CD4-positive, alpha-beta memory T cell (primary cell): ENCODE data around the gene HES6. TPM values are rescaled to one million over a fixed set of nuclear protein-coding genes. Genes with fewer than 3 reads are reported as not detected.

Source experiments
- CTCF ChIA-PET: fragments of 350-600 bp; sonication (Branson Sonifier 250); formaldehyde crosslinking; loops from one replicate; lab custom pipeline; 2021; ENCODE audit warnings: inconsistent platforms; ENCODE audit not compliant: partially characterized antibody; lab: Charles Lee
- POLR2A ChIA-PET: fragments of 350-600 bp; sonication (Branson Sonifier 250); formaldehyde crosslinking; loops from one replicate; lab custom pipeline; 2021; ENCODE audit not compliant: partially characterized antibody; lab: Charles Lee
- DNase-seq, 5 donors: peaks; one replicate each; pipeline versions ENCODE4 v3.0.0 to v3.0.0-alpha.2; 2020 to 2022; ENCODE audit warnings: mixed read lengths in 1 of 5
- H3K27ac ChIP-seq: one replicate; pipeline ENCODE4 v1.7.0; 2013; ENCODE audit warnings: low read depth, low read length
- H3K27me3 ChIP-seq: 2 replicates; pipeline ENCODE4 v1.7.0; 2013; ENCODE audit warnings: mild to moderate bottlenecking, low read length, moderate library complexity; ENCODE audit not compliant: insufficient read depth
- H3K36me3 ChIP-seq: 2 replicates; pipeline ENCODE4 v1.7.0; 2013; ENCODE audit warnings: mild to moderate bottlenecking, low read length, moderate library complexity; ENCODE audit not compliant: insufficient read depth
- H3K4me1 ChIP-seq: 2 replicates; pipeline ENCODE4 v1.7.0; 2013; ENCODE audit warnings: mild to moderate bottlenecking, low read length, moderate library complexity; ENCODE audit not compliant: insufficient read depth
- H3K4me3 ChIP-seq, 2 donors: one replicate each; pipeline ENCODE4 v1.7.0; 2013; ENCODE audit warnings: low read length in 2 of 2, mild to moderate bottlenecking in 1 of 2
- H3K9me3 ChIP-seq, 2 donors: one replicate each; pipeline ENCODE4 v1.7.0; 2013; ENCODE audit warnings: low read length in 2 of 2, control low read depth in 1 of 2; ENCODE audit not compliant: control insufficient read depth in 1 of 2
- H3K27ac Mint-ChIP-seq, 7 donors: one replicate each; pipeline ENCODE4 v1.8.0; 2020 to 2021; ENCODE audit warnings: mixed read lengths in 7 of 7, mild to moderate bottlenecking in 6 of 7, inconsistent platforms in 3 of 7, moderate library complexity in 3 of 7
- H3K27me3 Mint-ChIP-seq, 2 donors: one replicate each; pipeline ENCODE4 v1.8.0; 2020 to 2021; ENCODE audit warnings: mixed read lengths in 2 of 2
- H3K36me3 Mint-ChIP-seq, 2 donors: one replicate each; pipeline ENCODE4 v1.8.0; 2020 to 2021; ENCODE audit warnings: mixed read lengths in 2 of 2, inconsistent platforms in 1 of 2, mild to moderate bottlenecking in 1 of 2
- H3K4me1 Mint-ChIP-seq, 4 donors: one replicate each; pipeline ENCODE4 v1.8.0; 2020 to 2021; ENCODE audit warnings: mixed read lengths in 4 of 4, mild to moderate bottlenecking in 1 of 4
- H3K4me3 Mint-ChIP-seq, 8 donors: one replicate each; pipeline ENCODE4 v1.8.0; 2020 to 2021; ENCODE audit warnings: mixed read lengths in 8 of 8, mild to moderate bottlenecking in 7 of 8, moderate library complexity in 6 of 8, inconsistent platforms in 3 of 8
- H3K9me3 Mint-ChIP-seq, 8 donors: one replicate each; pipeline ENCODE4 v1.8.0; 2020 to 2021; ENCODE audit warnings: mixed read lengths in 8 of 8, mild to moderate bottlenecking in 5 of 8, inconsistent platforms in 3 of 8, moderate library complexity in 1 of 8
- intact Hi-C: fragments of 100-400 bp; cut with micrococcal nuclease; formaldehyde crosslinking; loops from one replicate; pipeline ENCODE4 v1.15.1; 2023
- polyA plus RNA-seq, 2 donors: library from polyadenylated mRNA; unstranded; fragments of 300-500 nt; fragmentation: Illumina TruSeq; gene quantifications; one replicate each; pipeline ENCODE4 v1.2.3, GENCODE V29; 2021
- total RNA-seq, 2 experiments: library from RNA; stranded (reverse); gene quantifications; one replicate each; pipeline ENCODE4 v1.2.3, GENCODE V29; 2021

Gene HES6
- total RNA-seq: 1 to 10 TPM in 1 of 2 experiments, under 1 TPM in 1; 0.67 to 2.1 TPM
- 1 to 10 TPM in 1 of 2 donors, under 1 TPM in 1; 0.99 to 4.9 TPM for polyA plus RNA-seq

DNA sequence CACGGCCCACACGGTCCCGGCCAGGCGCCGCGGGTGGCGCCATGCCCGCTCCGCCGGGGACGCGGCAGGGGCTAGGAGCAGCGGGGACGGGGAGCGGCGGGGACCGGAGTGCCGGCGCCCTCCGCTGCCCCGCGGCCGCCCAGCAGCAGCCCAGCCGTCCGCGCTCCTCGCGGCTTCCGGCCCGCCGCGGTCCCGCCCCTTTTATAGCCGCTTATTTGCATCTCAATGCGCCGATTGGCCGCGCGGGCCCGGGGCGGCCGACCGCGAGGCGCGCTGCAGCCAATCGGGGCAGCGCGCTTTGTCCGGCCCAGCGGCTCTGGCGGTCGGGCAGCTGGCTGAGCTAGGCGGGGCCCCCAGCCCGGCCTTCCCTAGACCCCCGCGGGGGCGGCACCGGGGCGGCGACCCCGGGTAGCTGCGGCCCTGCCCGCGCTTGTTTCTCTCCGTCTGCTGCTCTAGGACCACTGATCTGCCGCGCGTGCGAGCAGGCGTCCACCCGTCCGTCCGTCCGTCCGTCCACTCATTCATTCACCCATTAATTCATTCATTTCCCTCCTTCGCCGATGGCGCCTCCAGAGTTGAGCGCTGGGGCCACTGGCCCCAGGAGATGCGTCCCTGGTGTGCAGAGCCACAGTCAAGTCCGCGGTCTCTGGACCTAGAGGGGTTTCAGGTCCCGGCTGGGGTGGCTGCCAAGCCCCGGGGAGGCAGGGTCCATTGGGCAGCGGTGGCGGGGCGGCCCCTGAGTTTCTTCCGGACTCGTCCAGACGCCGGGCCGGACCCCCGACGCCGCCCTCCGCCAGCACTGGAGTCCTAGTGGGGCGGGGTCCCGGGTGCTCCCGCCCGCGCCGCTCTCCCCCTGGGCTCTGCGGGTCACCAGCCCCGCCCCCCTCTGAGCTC is at the start of gene HES6:
Gene HES6 (minus strand): TSS at position 176 of the 894 bp plus-strand sequence. CDS start 133 bp downstream, at position 43.
- Histone ChIP-seq H3K4me1 (peaks cover 12% of the 10 kb centered on the region), H3K27me3 (peaks cover 8% of the 10 kb centered on the region), H3K4me3 (peak within 1 kb of the TSS in 1 of 2 donors; percentile 52), H3K9me3 (no peaks in the 10 kb centered on the region), H3K36me3 (no peaks in the 10 kb centered on the region), H3K27ac (no peak within 1 kb of the TSS)
- intact Hi-C loops: loop anchor here (2.0 kb wide), 2 partner anchors 37 to 49 kb away; partner anchors contain the start of genes ILKAP and PER2
- Mint-ChIP-seq H3K27ac (peak within 1 kb of the TSS in 6 of 7 donors; percentile 25 to 91 (median 90)), H3K4me3 (peak within 1 kb of the TSS; percentile 87 to 98 (median 91)), H3K36me3 (peaks cover 2 to 5% of the 10 kb centered on the region in 2 donors), H3K4me1 (peaks cover 1 to 32% (median 4%) of the 10 kb centered on the region in 4 donors), H3K9me3 (no peaks in the 10 kb centered on the region), H3K27me3 (peaks cover 14 to 15% of the 10 kb centered on the region in 2 donors)
- CTCF ChIA-PET: interaction anchor here (2.1 kb wide), 1 partner anchor 23 kb away, joined by 7 read pairs; no protein-coding TSS in a partner anchor
- POLR2A ChIA-PET: interaction anchor here (0.8 to 2.1 kb wide), 3 partner anchors 9 to 37 kb away, joined by 3 to 15 read pairs (median 4); partner anchors contain the start of gene ILKAP
- peak; percentile 68 to 80 (median 74) for DNase-seq

DNA sequence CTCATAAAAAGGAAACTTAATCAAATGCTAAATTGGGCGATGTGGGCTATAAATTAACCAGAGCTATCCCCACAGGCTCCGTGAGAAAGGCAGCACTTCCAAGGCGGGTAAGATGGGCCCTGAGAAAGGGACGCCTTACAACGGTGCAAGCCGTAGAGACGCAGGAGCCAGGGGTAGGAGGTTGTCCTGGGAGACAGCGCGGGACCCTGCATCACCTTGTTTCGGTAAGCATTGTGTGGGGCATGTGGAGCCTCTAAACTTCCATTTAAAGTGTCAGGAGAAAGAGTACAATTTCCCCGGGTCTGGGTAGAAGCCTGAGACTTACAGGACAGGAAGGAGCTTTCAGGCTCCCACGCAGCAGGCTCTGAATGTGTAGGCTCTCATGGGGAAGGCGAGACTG is 49.7 kb upstream of the HES6 start:
- peak overlapping the region; percentile 78 to 95 (median 92) for H3K4me3 Mint-ChIP-seq
- DNase-seq: no peak
- H3K27me3 Mint-ChIP-seq: no peaks in the 10 kb centered on the region
- ChIA-PET CTCF (interaction anchor here (0.6 kb wide), 1 partner anchor 41 kb away, joined by 3 read pairs; no protein-coding TSS in a partner anchor), POLR2A (interaction anchor here (0.6 to 1.8 kb wide), 6 partner anchors 12 to 138 kb away, joined by 3 to 6 read pairs (median 4); partner anchors contain the start of gene ILKAP)
- H3K4me1 ChIP-seq: peaks cover 35% of the 10 kb centered on the region
- intact Hi-C loops: loop anchor here (2.0 to 5.0 kb wide), 3 partner anchors 49 to 1205 kb away; partner anchors contain the start of genes COPS8 and HES6
- H3K4me1 Mint-ChIP-seq: peaks cover 15 to 46% (median 32%) of the 10 kb centered on the region in 4 donors
- H3K4me3 ChIP-seq: peak overlapping the region; percentile 45 to 80
- no peaks in the 10 kb centered on the region for H3K27me3 ChIP-seq
- H3K9me3 Mint-ChIP-seq: no peaks in the 10 kb centered on the region
- peaks cover 0 to 3% of the 10 kb centered on the region in 2 donors for H3K36me3 Mint-ChIP-seq
- no peaks in the 10 kb centered on the region for H3K36me3 ChIP-seq
- peak overlapping the region; percentile 72 for H3K27ac ChIP-seq
- H3K9me3 ChIP-seq: no peaks in the 10 kb centered on the region
- H3K27ac Mint-ChIP-seq: peak overlapping the region; percentile 85 to 97 (median 95)

GRCh38 chr2:238288650-238289573 is 49.1 kb upstream of the HES6 start:
- Mint-ChIP-seq H3K9me3 (no peaks in the 10 kb centered on the region), H3K27me3 (no peaks in the 10 kb centered on the region), H3K36me3 (peaks cover 0 to 3% of the 10 kb centered on the region in 2 donors), H3K4me1 (peaks cover 17 to 52% (median 36%) of the 10 kb centered on the region in 4 donors), H3K27ac (peak overlapping the region; percentile 92 to 98 (median 97)), H3K4me3 (peak overlapping the region; percentile 83 to 95 (median 92))
- Histone ChIP-seq H3K27ac (peak overlapping the region; percentile 72), H3K36me3 (no peaks in the 10 kb centered on the region), H3K4me1 (peaks cover 35% of the 10 kb centered on the region), H3K4me3 (peak overlapping the region; percentile 45 to 80), H3K9me3 (no peaks in the 10 kb centered on the region), H3K27me3 (no peaks in the 10 kb centered on the region)
- DNase-seq: peak; percentile 97 to 99 (median 98)
- ChIA-PET POLR2A (interaction anchor here (0.6 to 1.8 kb wide), 9 partner anchors 10 to 227 kb away, joined by 3 to 6 read pairs (median 4); partner anchors contain the start of gene ILKAP), CTCF (interaction anchor here (0.6 to 1.7 kb wide), 2 partner anchors 42 to 134 kb away, joined by 3 read pairs; no protein-coding TSS in a partner anchor)
- intact Hi-C loops: loop anchor here (1.0 to 5.0 kb wide), 7 partner anchors 31 to 1204 kb away; partner anchors contain the start of genes ASB1, COPS8, HES6 and ILKAP

DNA sequence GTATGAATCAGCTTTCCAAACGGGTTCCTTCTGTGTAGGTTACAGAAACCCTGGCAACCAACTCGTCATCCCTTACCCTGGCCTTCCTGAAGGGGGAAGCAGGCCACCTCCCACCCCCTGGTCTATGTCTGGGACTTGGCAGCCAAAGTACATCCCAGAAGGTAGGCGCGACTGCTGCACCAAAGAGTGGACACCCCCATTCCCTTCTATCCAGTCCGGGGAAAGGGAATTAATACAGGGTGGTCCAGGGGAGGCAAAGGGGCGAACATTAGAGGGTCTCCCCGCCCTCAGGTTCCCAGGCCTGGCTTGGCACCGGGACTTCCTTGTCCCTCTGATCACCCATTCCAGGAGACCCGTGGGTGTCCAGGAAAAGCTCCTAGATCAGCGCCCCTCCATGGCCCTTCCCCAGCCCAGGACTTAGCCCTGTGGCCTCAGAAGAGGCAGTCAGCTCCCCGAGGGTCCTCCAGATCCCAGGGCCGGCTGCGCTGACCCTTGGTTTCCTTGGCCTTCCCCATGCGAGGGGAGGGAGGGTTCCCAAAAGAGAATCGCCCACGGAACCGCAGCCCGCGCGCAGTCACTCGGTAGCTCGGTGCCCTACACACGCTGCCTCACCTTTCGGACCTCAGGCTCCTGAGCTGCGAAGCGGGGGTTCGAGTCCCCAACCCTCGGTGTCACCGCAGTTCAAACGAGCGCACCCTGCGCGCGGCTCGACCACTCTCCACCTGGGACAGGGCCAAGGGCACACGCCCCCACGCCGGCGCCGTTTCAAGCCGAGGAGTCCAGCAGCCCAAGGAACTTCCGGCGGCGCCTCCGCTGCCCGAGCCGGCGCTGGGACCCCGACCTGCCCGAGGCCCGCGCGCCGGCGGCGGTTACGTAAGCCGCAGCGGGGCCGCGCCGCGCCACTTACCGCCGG is 48.2 kb upstream of the HES6 start, which contains the start of gene PER2:
Gene PER2 (minus strand): TSS at position 874 of the 913 bp plus-strand sequence. CDS start 10,674 bp downstream, outside the sequence.
- Histone ChIP-seq H3K4me3 (peak within 1 kb of the TSS; percentile 45 to 91), H3K9me3 (no peaks in the 10 kb centered on the region), H3K36me3 (no peaks in the 10 kb centered on the region), H3K27me3 (no peaks in the 10 kb centered on the region), H3K4me1 (peaks cover 35% of the 10 kb centered on the region), H3K27ac (peak within 1 kb of the TSS; percentile 72)
- CTCF ChIA-PET: interaction anchor here (1.5 to 1.7 kb wide), 2 partner anchors 23 to 133 kb away, joined by 3 read pairs; no protein-coding TSS in a partner anchor
- H3K4me1 Mint-ChIP-seq: peaks cover 19 to 61% (median 43%) of the 10 kb centered on the region in 4 donors
- H3K9me3 Mint-ChIP-seq: no peaks in the 10 kb centered on the region
- DNase-seq: peak; percentile 24 to 69 (median 34)
- no peaks in the 10 kb centered on the region for H3K27me3 Mint-ChIP-seq
- H3K27ac Mint-ChIP-seq: peak within 1 kb of the TSS; percentile 92 to 98 (median 97)
- peak within 1 kb of the TSS; percentile 85 to 95 (median 92) for H3K4me3 Mint-ChIP-seq
- intact Hi-C loops: loop anchor here (1.0 to 5.0 kb wide), 7 partner anchors 32 to 1203 kb away; partner anchors contain the start of genes ASB1, COPS8, HES6 and ILKAP
- POLR2A ChIA-PET: interaction anchor here (0.9 to 1.8 kb wide), 6 partner anchors 9 to 226 kb away, joined by 3 to 6 read pairs (median 4); partner anchors contain the start of gene ILKAP
- H3K36me3 Mint-ChIP-seq: peaks cover 0 to 3% of the 10 kb centered on the region in 2 donors

DNA sequence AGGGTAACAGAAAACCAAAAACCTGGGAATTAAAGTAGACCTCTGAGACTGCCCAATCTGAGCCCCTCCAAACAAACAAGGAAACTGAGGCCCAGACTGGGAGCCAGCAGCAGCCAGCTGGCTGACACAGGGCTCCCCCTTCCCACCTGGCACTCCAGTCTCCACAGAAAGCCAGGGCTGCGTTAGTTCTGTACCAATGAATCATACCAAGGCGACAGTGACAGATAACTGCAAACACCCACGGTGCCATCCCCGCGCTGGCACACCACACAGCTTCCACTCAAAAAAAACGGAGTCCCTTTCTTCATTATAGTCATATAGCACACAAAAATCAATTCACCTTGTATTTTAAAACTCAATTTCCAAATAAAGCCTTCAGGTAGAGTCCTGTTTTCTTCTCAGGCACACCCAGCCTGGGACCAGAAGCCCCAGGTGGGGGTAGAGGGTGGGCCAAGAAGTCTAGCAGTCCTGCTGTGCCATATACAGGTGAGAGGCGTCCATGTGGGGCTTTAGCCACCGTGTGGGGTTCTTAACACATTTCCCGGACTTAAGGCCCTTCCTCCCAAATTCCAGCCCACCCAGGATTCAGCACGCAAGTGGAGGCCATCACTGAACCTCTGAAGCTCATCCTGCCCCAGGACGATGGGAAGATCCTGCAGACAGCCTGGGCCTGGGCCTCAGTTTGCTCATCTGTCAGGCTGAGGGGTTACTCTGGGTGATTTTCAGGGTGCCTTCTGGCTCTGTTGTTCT is 47.3 kb upstream of the HES6 start:
- POLR2A ChIA-PET: interaction anchor here (1.2 kb wide), 1 partner anchor 8 kb away, joined by 4 read pairs; no protein-coding TSS in a partner anchor
- intact Hi-C loops: loop anchor here (5.0 kb wide), 1 partner anchor 595 kb away; no protein-coding TSS in a partner anchor
- Histone ChIP-seq H3K9me3 (no peaks in the 10 kb centered on the region), H3K36me3 (no peaks in the 10 kb centered on the region), H3K4me3 (peak overlapping the region in 1 of 2 donors; percentile 91), H3K4me1 (peaks cover 35% of the 10 kb centered on the region), H3K27me3 (no peaks in the 10 kb centered on the region), H3K27ac (peak overlapping the region; percentile 72)
- H3K36me3 Mint-ChIP-seq: peaks cover 0 to 3% of the 10 kb centered on the region in 2 donors
- H3K9me3 Mint-ChIP-seq: no peaks in the 10 kb centered on the region
- H3K4me1 Mint-ChIP-seq: peaks cover 23 to 66% (median 45%) of the 10 kb centered on the region in 4 donors
- no peak for DNase-seq
- H3K27me3 Mint-ChIP-seq: no peaks in the 10 kb centered on the region
- peak overlapping the region; percentile 79 to 86 (median 82) for H3K4me3 Mint-ChIP-seq
- CTCF ChIA-PET: interaction anchor here (1.5 to 1.7 kb wide), 2 partner anchors 22 to 132 kb away, joined by 3 read pairs; no protein-coding TSS in a partner anchor
- H3K27ac Mint-ChIP-seq: peak overlapping the region; percentile 81 to 97 (median 91)
